Nasal cavity respiratory epithelium epithelial cell of viscerocranial mucosa (primary cell): ENCODE results near the gene SPHK1. TPM values are rescaled to one million over a fixed set of nuclear protein-coding genes. Genes with fewer than 3 reads are reported as not detected.

Experiments used
- total RNA-seq: library from RNA; depleted of rRNA; stranded (reverse); fragments of >200 nt; gene quantifications from 2 replicates; pipeline ENCODE4 v1.2.3, GENCODE V29; 2014

The SPHK1 gene
- total RNA-seq, result 70.4 and 72.0 TPM in 2 replicates

DNA sequence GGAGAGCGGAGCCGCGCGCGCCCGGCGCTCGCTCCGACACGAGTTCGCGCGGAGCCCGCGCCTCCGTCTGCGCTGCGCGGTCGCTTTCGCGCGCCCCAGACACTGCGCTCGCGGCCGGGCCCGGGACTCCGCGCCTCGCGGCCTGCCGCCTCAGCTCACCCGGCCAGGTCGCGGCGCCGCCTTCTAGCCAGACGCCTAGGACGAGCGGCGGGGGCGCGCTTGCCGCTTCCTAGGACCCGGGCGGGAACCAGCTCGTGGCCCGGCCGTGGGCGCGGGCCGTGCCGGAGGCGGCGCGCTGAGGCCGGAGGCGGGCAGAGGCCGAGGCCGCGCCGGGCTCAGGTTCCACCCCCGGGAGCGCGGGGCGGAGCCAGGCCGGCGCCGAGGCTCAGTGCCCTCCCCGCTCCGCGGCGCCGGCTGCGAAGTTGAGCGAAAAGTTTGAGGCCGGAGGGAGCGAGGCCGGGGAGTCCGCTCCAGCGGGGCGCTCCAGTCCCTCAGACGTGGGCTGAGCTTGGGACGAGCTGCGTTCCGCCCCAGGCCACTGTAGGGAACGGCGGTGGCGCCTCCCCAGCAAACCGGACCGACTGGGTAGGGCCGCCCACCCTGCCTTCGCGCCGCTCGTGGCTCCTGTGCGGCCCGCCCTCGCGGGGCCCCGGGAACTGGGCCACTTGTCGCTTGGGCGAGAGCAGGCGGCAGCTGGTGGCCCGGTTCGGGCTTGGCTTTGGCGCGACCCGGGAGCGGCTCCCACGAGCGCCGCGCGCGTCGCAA is at the start of gene SPHK1:
TSS of gene SPHK1 (plus strand) at position 388 of the 765 bp plus-strand sequence. CDS start 1,036 bp downstream, outside the sequence.

GRCh38 chr17:76353599-76354316 is 30.7 kb upstream of the SPHK1 start, which contains the start of gene PRPSAP1:
Gene PRPSAP1, minus strand, starts transcription at chr17:76353916. Its CDS starts 213 bp downstream, at chr17:76353703.

Other genes with a start within 250 kb of the SPHK1 start
- gene FOXJ1, start 243.4 kb upstream of the SPHK1 start, total RNA-seq, result not detected in 2 replicates
- gene RNF157, start 144.1 kb upstream of the SPHK1 start, total RNA-seq, result under 0.01 TPM in 1 of 2 replicates, not detected in the other
- 7.9 and 10.5 TPM in 2 replicates for gene UBALD2, start 119.3 kb upstream of the SPHK1 start, total RNA-seq
- 1.7 and 5.1 TPM in 2 replicates for gene QRICH2, start 76.3 kb upstream of the SPHK1 start, total RNA-seq
- gene PRPSAP1, start 30.7 kb upstream of the SPHK1 start, total RNA-seq, result 28.4 and 55.9 TPM in 2 replicates
- gene UBE2O, start 68.5 kb downstream of the SPHK1 start, total RNA-seq, result 16.1 and 43.6 TPM in 2 replicates
- gene AANAT, start 83.0 kb downstream of the SPHK1 start, total RNA-seq, result not detected in 2 replicates
- 15.4 and 69.8 TPM in 2 replicates for gene RHBDF2, start 116.8 kb downstream of the SPHK1 start, total RNA-seq
- 9.2 and 10.0 TPM in 2 replicates for gene CYGB, start 153.1 kb downstream of the SPHK1 start, total RNA-seq
- 0.34 and 3.3 TPM in 2 replicates for gene PRCD, start 155.4 kb downstream of the SPHK1 start, total RNA-seq
- 76.9 and 114 TPM in 2 replicates for gene ST6GALNAC2, start 201.3 kb downstream of the SPHK1 start, total RNA-seq